DMS 273 (cell line): Measurements from ENCODE around the gene NELFA.
A peak's percentile ranks its signal among the peaks of the same experiment; 100 is the strongest.
"Not testable (repeated sequence)": the region's sequence is repeated elsewhere in the genome, so short reads cannot be mapped to it uniquely, and the experiment has no call there.

Source experiments
- DNase-seq: peaks from one replicate; lab custom pipeline; 2025; ENCODE audit not compliant: unreplicated experiment; lab: John Stamatoyannopoulos, UW

Gene NELFA

GRCh38 chr4:1994938-1995337, 13.8 kb downstream of the NELFA start:
- no peak for DNase-seq

GRCh38 chr4:1993718-1994516, 14.9 kb downstream of the NELFA start:
- not testable (repeated sequence) for DNase-seq

GRCh38 chr4:1993169-1993516, 15.6 kb downstream of the NELFA start:
- DNase-seq = no peak

GRCh38 chr4:1992468-1993168, 16.2 kb downstream of the NELFA start:
- DNase-seq = no peak

- no peak for DNase-seq
Measured at GRCh38 chr4:1991596-1992434, 17.0 kb downstream of the NELFA start.

GRCh38 chr4:1991087-1991486, 17.7 kb downstream of the NELFA start:
- no peak for DNase-seq

GRCh38 chr4:1990676-1991075, 18.1 kb downstream of the NELFA start:
- no peak for DNase-seq

GRCh38 chr4:1990348-1990645, 18.5 kb downstream of the NELFA start:
- no peak for DNase-seq

GRCh38 chr4:1989533-1990347, 19.0 kb downstream of the NELFA start:
- no peak for DNase-seq

GRCh38 chr4:1988327-1988724, 20.4 kb downstream of the NELFA start:
- no peak for DNase-seq

- DNase-seq = no peak
Measured at GRCh38 chr4:1987721-1988326, 20.9 kb downstream of the NELFA start.

GRCh38 chr4:1987296-1987695, 21.5 kb downstream of the NELFA start:
- no peak for DNase-seq

- no peak for DNase-seq
Measured at GRCh38 chr4:1986578-1987210, 22.1 kb downstream of the NELFA start.

- DNase-seq = no peak
Measured at GRCh38 chr4:1985780-1986577, 22.8 kb downstream of the NELFA start.

- no peak for DNase-seq
Measured at GRCh38 chr4:1985294-1985693, 23.5 kb downstream of the NELFA start.

- peak; percentile 69 for DNase-seq
Measured at GRCh38 chr4:1984406-1985191, 24.2 kb downstream of the NELFA start.

- no peak for DNase-seq
Measured at GRCh38 chr4:1983846-1984405, 24.8 kb downstream of the NELFA start.
